Stimulated activated CD4-positive, alpha-beta T cell treated with anti-CD3 and anti-CD28 coated beads, Interleukin-4, amount 100 ng/mL, for 48 hours (primary cell): ENCODE data around the gene NAT16.
"Not testable (repeated sequence)": the region's sequence is repeated elsewhere in the genome, so short reads cannot be mapped to it uniquely, and the experiment has no call there.

Experiments
- DNase-seq, 2 donors: peaks; one replicate each; pipeline ENCODE4 v3.0.0-alpha.2; 2020; ENCODE audit warnings: low read depth in 2 of 2

Gene NAT16

GRCh38 chr7:101202603-101202918, 22.5 kb upstream of the NAT16 start:
- no peak for DNase-seq

GRCh38 chr7:101201695-101202602, 21.9 kb upstream of the NAT16 start:
- no peak for DNase-seq

GRCh38 chr7:101200862-101201599, 20.9 kb upstream of the NAT16 start, which contains the start of gene MOGAT3:
Gene MOGAT3 (minus strand): TSS chr7:101201036. CDS start chr7:101200854, 182 bp downstream.
- no peak for DNase-seq

DNA sequence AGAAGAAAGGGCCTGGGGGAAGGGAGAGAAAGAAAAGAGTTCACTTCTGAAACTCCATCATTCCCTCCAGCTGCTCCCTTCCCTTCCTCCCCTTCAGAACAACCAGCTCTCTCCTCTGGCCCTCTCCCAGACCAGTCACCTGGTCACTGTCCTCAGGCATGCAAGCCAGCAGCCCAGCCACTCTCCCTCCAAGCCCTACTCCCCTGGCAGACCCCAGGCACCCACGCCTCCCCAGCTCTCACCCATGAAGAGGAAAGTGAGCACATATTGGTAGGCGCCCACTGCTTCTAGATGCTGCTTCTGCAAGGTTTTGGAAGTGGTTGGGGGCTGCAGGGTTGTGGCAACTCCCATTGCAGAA, 20.4 kb upstream of the NAT16 start:
- DNase-seq: no peak

GRCh38 chr7:101199522-101199921, 19.4 kb upstream of the NAT16 start:
- not testable (repeated sequence) for DNase-seq

- DNase-seq: no peak
Observed at GRCh38 chr7:101198476-101198875, 18.4 kb upstream of the NAT16 start.

- no peak for DNase-seq
Observed at GRCh38 chr7:101197991-101198390, 17.9 kb upstream of the NAT16 start.

GRCh38 chr7:101195884-101196283, 15.8 kb upstream of the NAT16 start:
- no peak for DNase-seq

DNA sequence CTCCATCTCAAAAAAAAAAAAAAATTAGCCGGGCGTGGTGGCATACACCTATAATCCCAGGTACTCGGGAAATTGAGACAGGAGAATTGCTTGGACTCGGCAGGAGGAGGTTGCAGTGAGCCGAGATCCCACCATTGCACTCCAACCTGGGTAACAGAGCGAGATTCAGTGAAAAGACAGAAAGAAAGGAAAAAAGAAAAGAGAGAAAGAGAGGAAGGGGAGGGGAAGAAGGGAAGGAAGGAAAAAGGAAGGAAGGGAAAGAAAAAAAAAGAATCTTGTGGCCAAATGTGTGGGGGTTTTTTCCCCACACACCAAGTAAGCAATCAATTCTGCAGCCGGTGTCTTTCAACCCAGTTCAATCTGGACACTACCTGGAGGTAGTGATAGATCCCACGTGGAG, 9.0 kb upstream of the NAT16 start:
- DNase-seq: no peak

GRCh38 chr7:101186844-101187428, 6.8 kb upstream of the NAT16 start:
- no peak for DNase-seq

- DNase-seq: no peak
Observed at GRCh38 chr7:101186194-101186593, 6.1 kb upstream of the NAT16 start.

- DNase-seq: no peak
Observed at GRCh38 chr7:101185258-101185839, 5.3 kb upstream of the NAT16 start.

GRCh38 chr7:101179713-101180112, 380 bp downstream of the NAT16 start:
- no peak for DNase-seq

GRCh38 chr7:101179117-101179516, 976 bp downstream of the NAT16 start:
- DNase-seq: no peak

GRCh38 chr7:101177644-101178043, 2.4 kb downstream of the NAT16 start:
- DNase-seq: no peak

- DNase-seq: no peak
Observed at GRCh38 chr7:101175664-101176063, 4.4 kb downstream of the NAT16 start.

DNA sequence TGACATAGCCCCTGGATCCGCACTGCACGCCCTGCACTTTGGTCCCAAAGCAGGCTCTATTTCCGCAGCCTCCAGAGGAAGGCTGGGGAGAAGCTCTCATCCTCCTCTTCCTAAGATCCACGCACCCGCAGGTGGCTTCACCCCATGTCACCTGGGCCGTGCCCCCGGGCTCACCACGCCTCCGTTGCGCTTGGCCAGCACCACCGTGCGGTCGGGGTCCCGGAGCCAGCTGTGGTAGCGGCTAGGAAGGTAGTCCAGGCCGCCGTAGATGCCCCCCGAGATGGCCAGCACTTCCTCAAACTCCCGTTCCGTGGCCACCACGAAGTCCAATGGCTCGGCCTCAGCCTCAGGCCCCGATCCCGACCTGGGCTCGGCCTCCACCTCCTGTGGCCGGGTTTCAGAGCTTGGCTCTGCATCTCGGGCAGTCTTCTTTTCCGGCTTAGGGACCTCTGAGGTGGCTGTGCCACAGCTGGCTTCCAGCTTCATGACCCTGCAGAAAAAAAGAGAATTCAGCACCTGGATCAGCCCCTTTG, 5.7 kb downstream of the NAT16 start:
- DNase-seq: no peak

DNA sequence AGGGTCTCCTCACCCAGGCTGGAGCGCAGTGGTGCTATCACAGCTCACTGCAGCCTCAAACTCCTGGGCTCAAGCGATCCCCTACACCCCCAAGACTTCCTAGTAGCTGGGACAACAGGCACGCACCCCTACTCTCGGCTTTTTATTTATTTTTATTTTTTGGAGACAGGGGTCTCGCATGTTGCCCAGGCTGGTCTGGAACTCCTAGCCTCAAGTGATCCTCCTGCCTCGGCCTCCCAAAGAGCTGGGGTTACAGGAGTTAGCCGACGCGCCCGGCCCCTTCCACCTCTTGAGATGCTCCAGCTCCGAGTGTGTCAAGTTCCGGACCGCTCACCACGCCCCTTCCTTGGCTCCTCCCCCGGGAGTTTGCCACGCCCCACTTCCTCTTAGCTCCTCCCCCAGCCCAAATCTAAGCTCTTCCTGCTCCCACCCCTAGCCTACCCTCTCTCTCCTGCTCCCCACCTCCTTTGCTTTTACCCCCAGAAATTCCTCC, 6.3 kb downstream of the NAT16 start:
- DNase-seq: peak; percentile 42 to 72

DNA sequence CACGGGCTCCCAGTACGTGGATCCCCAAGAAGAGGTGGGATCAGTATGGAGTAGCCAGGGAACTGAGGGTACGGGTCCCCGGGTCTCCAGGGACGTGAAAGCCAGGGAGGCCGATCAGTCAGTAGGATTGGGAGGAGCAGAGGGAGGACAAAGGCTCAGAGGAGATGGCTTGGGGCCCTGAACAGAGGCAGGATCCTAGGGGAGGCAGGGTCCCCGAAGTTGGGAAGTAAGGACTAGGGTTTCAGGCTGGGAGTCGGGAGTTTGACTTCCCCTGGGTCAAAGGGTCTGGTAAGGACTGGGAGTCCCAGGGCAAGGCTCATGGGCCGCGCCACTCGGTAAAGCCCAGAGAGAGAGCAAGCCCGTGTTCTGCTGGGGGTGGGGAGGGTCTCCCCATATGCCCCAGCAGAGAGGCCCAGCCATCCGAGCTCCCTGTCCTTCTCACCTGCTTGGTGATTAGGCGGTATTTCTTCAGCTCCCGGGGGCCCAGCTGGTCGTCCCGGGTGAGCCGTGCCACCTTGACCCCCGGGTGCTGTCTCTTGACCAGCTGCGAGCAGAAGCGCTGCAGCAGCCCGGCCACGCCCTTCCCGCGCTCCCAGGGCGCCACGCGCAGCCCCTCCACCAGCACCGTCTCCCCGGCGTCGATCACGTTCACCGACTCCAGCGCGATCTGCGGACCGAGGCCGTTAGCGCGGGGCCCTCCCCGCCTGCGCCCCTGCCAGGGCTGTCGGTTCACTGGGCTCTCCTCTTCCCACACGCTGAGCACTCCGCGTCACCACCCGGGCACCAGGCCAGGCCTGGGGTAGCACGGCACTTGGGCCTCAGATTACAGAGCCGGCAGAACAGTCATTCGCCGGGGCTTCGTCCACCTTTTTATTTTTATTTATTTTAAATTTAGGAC, 7.0 kb downstream of the NAT16 start:
- DNase-seq: no peak

GRCh38 chr7:101172005-101172853, 7.9 kb downstream of the NAT16 start:
- no peak for DNase-seq
